ENCODE measurements around the gene MASP1. TPM values are rescaled to one million over a fixed set of nuclear protein-coding genes. Genes with fewer than 3 reads are reported as not detected.

MASP1 gene
- total RNA-seq, 1 experiment from 2014 or later, result not detected

DNA sequence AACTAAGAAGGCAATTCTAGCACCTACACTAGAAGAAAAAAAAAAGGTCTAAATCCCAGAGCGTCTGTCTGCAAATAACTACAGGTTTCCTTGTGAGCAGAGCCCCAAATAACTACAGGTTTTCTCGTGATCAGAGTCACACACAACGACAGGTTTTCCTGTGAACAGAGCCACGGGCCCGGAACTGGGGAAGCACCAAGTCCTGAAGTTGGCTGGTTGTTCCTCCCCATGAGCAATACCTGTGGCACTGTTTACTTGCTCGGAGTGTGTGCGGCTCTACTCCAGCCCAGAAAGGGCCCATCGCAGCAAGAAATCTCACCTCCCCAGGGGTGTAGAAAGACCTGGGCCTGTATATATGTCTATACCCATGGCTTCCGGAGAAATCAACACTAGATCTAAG is 644 bp upstream of the MASP1 start (continued):
- TF ChIP-seq TCF7L2 (IDR thresholded peaks at IDR 0.05; ENCODE audit: borderline replicate concordance, extremely low read depth, insufficient read depth, insufficient read length) (no peak), YY1 (IDR thresholded peaks at IDR 0.05; ENCODE audit: extremely low read depth, insufficient replicate concordance, low read depth, low read length) (no peak)

DNA sequence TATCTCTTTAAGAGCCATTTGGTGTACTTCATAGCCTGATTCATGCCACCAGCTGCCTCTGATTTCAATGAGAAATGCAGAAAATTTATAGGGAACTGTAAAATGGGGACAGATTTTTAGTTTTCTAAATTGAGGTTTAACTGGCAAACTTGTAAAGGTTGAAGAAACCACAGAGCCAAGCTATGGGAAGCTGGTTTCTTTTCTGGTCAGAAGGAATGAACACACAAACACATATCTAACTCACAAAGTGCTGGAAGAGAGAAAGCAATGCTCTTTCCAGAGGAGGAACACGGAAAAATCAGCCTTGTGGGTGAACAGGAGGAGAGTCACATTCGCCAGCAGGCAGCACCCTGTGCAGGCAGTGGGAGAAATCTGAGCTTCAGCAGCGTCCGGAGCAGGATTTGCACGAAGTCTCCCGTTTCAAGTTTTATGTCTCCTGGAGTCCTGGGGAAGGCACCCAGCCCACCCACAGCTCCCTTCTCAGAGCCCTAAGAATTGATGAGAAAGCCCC is 481 bp downstream of the MASP1 start:
- Histone ChIP-seq H3K79me2 (ENCODE audit: insufficient read depth, low read length) (no peaks in the 10 kb centered on the region), H2AFZ (ENCODE audit: low read depth, low read length, poor library complexity, severe bottlenecking) (no peak overlapping the region), H3K36me3 (ENCODE audit: control insufficient read depth in 1 of 2, insufficient read depth in 2 of 2, low read length in 2 of 2) (no peaks in the 10 kb centered on the region), H3K27ac (ENCODE audit: low read depth, low read length) (no peak overlapping the region), H3K9me3 (ENCODE audit: control insufficient read depth in 1 of 2, insufficient read depth in 1 of 2, low read depth in 1 of 2, low read length in 2 of 2) (no peaks in the 10 kb centered on the region), H3K9ac (ENCODE audit: low read length) (no peak overlapping the region), H3K27me3 (ENCODE audit: insufficient read depth, low read length) (peaks cover 14% of the 10 kb centered on the region; the same call in 1 of the 2 replicates), H3K4me1 (ENCODE audit: control insufficient read depth in 1 of 2, insufficient read depth in 2 of 2, low read length in 2 of 2) (no peaks in the 10 kb centered on the region), H4K20me1 (ENCODE audit: insufficient read depth) (no peaks in the 10 kb centered on the region), H3K4me2 (ENCODE audit: low read length) (no peak overlapping the region), H3K9me2 (ENCODE audit: insufficient read depth) (no peaks in the 10 kb centered on the region), H3K4me3 (replicated peaks in 1 of 2; ENCODE audit: low read depth in 1 of 2, low read length in 2 of 2) (no peak overlapping the region)
- intact Hi-C loops (cut with micrococcal nuclease), result loop anchor here (10.0 kb wide), 1 partner anchor 446 kb away; the partner anchor contains the start of gene ADIPOQ
- ChIA-PET CTCF (no interaction called here), POLR2A (no interaction called here), RAD21 (ENCODE audit: low non-redundant PET in 1 of 2, low total read pairs in 2 of 2, uncharacterized antibody in 2 of 2, unreplicated experiment in 2 of 2) (no interaction called here)
- TF ChIP-seq POLR2A (IDR thresholded peaks at IDR 0.05; ENCODE audit: borderline replicate concordance, extremely low read depth, insufficient read depth, insufficient read length), result no peak
- no peak for TF ChIP-seq ZNF274 (IDR thresholded peaks at IDR 0.05; ENCODE audit: low read depth, low read length)
- TF ChIP-seq, protein P1, sequence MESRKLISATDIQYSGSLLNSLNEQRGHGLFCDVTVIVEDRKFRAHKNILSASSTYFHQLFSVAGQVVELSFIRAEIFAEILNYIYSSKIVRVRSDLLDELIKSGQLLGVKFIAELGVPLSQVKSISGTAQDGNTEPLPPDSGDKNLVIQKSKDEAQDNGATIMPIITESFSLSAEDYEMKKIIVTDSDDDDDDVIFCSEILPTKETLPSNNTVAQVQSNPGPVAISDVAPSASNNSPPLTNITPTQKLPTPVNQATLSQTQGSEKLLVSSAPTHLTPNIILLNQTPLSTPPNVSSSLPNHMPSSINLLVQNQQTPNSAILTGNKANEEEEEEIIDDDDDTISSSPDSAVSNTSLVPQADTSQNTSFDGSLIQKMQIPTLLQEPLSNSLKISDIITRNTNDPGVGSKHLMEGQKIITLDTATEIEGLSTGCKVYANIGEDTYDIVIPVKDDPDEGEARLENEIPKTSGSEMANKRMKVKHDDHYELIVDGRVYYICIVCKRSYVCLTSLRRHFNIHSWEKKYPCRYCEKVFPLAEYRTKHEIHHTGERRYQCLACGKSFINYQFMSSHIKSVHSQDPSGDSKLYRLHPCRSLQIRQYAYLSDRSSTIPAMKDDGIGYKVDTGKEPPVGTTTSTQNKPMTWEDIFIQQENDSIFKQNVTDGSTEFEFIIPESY (IDR thresholded peaks at IDR 0.05; ENCODE audit: extremely low read depth, insufficient replicate concordance, low read length), result no peak
- TF ChIP-seq SP1 (IDR thresholded peaks at IDR 0.05; ENCODE audit: low read depth), result no peak
- TF ChIP-seq EZH2 (IDR thresholded peaks at IDR 0.05), result no peak
- TF ChIP-seq, protein P2, sequence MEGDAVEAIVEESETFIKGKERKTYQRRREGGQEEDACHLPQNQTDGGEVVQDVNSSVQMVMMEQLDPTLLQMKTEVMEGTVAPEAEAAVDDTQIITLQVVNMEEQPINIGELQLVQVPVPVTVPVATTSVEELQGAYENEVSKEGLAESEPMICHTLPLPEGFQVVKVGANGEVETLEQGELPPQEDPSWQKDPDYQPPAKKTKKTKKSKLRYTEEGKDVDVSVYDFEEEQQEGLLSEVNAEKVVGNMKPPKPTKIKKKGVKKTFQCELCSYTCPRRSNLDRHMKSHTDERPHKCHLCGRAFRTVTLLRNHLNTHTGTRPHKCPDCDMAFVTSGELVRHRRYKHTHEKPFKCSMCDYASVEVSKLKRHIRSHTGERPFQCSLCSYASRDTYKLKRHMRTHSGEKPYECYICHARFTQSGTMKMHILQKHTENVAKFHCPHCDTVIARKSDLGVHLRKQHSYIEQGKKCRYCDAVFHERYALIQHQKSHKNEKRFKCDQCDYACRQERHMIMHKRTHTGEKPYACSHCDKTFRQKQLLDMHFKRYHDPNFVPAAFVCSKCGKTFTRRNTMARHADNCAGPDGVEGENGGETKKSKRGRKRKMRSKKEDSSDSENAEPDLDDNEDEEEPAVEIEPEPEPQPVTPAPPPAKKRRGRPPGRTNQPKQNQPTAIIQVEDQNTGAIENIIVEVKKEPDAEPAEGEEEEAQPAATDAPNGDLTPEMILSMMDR (IDR thresholded peaks at IDR 0.05 in 2 of 3, conservative IDR thresholded peaks at IDR 0.05 in 1 of 3; ENCODE audit: borderline replicate concordance in 1 of 3, insufficient read depth in 1 of 3, low read depth in 2 of 3, low read length in 2 of 3), result no peak
- DNase-seq (ENCODE audit: low read depth, low spot score) (no peak), ATAC-seq (no peak)
- no TSS peak for BruUV-seq (replicated peaks)
